NCI-H526 (cell line): ENCODE data around the gene ARHGEF6.

Experiments
- DNase-seq, 2 experiments: peaks; one replicate each; lab custom pipeline; 2025; lab: John Stamatoyannopoulos, UW

The ARHGEF6 gene

DNA sequence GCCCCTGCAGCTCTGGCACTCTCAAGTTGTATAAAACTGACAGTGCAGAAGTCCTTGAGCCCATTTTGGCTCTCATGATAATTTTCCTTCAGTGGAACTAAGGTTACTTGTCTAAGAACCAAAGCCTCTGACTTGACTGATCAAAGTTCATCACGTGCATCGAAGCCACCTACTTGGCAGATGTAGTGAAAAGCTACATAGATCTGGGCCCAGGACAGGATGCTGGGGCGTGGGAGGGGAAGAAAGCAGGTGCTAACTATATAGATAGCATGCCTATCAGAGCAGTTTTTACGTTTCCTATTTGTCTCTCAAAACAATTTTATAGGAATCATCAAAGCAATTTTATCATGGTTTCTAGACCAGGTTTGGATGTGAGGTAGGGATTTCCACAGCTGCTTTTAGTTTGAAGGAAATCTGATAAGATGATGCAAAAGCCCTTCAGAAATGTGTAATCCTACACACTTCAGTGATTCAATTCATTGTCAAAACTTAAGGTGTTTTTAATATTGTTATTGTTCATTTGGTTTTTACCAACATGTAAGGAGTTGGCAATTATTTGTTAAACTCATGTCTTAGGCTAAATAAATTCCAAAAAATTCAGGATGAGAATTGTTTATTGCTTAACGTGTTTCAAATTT lies 134.0 kb downstream of the ARHGEF6 start:
- DNase-seq, result no peak

DNA sequence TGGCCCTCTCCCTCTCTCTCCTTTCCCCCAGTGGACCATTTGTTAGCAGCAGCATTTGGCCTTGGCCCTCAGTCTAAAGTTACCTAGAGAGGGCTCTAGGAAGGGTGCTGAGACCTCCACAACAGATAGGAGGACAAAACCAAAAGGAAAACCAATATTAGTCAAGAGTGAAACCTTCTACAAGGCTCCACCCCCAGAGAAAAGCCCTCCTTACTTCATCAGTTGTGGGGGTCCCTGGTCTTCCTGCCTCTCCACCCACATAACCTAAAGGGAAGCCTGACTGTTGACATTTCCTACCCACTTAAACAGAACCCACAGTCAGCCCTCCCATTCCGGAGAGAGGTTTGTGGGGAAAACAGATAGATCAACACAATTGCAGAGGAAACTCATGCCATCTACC lies 137.5 kb downstream of the ARHGEF6 start:
- DNase-seq, result no peak

DNA sequence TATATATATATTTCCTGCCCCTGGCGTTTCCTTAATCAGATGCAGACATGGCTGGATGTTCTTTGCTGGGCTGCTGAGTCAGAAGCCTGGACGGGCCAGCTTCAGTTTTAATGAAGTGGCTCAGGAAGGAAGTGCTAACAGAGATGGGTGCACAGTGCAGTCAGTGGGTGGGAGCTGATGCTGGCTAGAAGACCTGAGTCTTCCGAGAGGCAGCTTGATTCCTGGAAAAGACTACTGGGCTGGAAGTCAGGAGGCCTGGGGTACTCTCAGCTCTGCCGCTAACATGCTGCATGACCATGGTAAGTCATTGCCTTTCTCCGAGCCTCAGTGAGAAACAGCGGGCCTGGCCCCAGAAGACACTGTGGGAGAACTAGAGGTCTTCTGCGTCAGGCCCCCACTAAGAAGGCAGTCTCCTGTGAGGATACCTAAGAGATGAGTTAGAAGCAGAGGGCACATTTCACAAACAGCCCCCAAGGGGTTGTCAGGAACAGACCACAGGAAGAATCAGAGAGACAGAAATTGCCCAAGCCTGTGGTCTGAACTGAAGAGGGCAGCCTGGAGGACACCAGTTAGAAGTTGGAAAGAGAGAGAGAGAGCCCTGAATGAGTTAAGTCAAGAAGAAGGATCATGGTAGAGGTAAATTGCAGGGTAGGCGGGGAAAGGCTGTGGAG lies 141.1 kb downstream of the ARHGEF6 start:
- DNase-seq, result no peak

DNA sequence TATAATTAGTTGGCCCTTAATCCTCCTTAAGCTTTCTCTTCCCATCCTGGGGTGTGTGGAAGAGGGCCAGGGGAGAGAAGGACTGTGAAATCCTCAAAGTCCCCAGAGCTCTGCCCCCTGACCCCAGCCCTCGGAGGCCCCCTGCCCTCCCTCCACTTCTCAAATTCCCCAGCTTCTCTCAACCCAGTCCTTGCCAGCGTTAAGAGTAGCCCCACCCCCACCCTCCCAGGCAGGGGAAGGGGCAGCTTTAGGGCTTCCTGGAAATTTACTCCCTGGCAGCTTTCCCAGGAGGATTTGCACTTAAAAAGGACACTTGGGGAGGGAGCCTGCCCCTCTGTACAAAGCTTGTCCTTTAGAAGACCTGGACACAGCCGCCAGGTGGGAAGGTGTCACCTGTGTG lies 144.6 kb downstream of the ARHGEF6 start:
- DNase-seq, result no peak

DNA sequence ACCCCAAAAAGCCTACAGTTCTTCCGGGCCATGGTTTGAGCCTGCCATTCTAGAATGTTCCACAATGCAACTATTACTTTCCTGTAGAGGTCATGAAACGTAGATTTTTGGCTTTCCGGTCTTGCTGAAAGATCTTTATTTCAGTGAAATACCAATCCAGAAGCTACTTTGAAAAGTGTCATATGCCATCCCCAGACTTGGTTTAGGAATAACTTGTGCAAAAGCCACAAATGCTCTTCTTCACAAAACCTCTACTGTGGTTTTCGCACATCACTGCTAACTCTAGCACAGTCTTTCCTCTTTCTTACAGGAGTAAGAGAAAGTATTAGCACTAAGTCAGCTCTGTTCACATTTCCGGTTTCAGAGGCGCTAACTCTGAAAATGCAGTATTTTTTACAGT lies 145.5 kb downstream of the ARHGEF6 start:
- DNase-seq, result no peak

DNA sequence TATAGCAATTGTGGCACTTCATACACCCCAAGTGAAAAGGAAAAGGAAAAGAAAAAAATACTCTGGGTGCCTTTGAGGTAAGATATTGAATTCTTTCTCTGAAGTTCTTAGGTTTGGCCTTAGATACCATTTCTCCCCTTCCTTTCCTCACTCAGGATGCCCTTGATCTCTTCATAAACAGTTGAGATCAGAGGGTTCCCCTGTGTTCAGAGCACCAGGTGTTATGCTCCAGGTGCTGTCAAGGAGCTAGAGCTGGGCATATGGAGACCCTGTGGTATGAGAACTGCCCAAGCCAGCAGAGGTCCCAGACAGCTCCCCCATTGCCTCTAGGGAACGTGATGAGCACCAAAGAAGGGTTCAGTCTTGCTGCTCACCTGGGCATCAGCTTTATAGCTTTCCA lies 149.9 kb downstream of the ARHGEF6 start:
- no peak for DNase-seq

DNA sequence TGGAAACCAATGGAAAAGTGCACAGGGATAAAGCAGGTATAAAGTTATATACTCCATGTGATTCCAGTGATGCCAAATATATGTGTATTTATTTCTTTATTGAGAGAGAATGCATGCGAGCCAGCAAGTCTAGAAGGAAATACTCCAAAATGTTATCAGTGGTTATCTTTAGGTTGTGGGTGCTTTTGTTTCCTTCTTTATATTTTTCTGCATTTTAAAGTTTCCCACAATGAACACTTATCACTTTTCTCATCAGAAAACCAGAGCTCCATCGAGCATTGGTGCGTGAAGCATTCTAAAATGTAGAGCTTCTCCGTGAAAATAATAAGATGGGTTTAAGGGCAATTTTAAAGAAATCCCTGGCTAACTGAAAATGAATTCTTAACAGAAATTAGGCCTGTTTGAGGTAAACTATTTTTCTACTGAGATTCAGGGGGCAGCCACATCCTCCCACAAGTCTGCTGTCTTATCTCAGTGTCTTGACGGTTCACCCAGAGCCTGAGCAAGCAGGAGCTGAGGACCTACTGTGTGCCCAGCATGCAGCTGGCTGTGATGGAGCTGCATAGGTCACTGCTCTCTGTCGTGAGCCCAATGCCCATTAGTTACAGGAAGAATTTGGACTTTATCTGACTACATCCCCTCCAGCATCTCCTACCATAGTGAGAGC lies 151.5 kb downstream of the ARHGEF6 start:
- no peak for DNase-seq

DNA sequence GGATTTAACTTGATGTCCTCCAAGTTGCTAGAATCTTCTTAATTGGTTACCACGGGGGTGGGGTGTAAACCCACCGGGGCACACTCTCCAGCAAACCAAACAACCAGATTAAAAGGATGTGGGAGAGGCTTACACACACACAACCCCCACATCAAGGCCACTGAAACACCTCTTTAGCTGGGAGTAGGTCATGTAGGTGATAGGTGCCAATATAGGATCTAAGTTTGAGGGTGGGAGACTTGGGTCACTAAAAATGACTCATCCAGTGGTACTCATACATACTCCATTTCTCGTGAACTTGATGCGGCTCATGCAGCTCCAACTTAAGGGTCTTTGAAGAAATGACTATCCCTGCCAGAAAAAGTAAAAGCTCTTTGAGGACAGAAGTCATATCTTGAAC lies 153.3 kb downstream of the ARHGEF6 start:
- no peak for DNase-seq

DNA sequence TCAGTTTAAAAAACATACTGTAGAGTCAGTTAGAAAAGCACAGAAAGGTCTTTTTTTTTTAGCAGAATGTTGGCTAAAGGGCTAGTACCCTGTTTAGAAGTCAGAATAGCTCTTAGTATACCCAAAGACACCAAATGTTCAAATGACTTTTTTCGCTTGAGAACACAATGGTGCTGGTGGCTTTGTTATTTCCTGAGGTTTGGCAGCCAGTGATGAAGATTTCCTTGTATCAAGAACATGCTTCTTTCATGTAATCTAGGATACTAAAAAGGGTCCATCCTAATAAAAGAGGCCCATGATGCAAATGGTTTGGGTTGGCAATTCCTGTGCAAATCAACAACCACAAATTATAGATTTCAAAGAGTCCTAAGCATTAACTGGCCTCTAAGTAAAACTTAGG lies 153.8 kb downstream of the ARHGEF6 start:
- no peak for DNase-seq

DNA sequence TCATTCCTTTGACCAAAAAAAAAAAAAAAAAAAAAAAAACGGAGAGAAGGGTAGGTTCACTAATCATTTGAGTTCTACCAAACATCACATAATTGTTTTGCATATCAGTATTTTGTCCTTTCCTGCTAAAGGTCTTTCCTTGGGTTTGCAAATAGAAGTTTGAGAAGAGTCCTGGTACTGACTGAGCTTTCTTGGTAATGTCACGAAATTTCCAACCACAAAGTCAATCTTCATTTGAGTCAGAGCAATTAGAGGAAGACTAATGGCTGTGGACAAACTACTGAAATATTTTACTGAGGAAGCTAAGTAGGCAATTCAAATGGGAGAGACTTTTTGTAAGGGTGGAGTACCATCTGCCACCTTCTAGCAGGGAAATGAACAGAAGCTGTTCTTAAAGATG lies 154.5 kb downstream of the ARHGEF6 start:
- DNase-seq, result no peak

DNA sequence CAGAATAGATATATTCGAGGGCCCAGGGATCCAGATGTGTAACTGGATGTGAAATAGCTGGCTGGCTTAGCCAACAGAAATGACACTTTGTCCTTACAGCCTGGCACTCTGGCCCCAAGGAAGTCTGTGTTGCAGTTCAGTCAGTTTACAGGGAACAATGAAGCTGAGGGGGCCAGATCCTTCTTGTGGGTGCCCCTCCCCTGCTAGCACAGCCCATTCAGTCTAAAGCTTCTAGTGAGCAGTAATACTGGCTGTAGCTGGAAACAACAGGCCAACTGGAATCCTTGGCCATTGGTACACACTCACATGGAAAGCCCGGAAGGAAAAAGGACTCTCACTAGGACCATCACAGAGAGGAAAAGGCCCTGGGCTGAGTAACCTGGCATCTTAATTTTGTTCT lies 155.5 kb downstream of the ARHGEF6 start:
- DNase-seq, result no peak

DNA sequence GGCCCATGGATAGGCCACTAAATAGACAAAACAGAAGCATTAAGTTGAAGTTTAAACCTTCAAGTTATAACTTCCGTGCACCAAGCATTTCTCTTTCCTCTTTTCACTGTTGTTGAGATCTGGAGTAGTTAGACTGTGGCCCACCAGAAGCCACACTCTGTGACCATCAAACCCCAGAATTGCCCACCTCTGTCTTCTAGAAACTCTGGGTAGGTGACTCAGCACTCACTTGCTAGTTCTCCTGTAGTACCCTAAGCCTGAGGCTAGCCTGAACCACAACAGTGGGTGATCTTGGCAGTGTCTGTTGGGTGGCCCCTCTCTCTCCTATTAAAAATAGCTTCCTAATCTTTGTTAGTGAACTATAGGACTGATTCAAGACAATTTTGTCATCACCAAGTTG lies 157.3 kb downstream of the ARHGEF6 start:
- DNase-seq, result no peak

DNA sequence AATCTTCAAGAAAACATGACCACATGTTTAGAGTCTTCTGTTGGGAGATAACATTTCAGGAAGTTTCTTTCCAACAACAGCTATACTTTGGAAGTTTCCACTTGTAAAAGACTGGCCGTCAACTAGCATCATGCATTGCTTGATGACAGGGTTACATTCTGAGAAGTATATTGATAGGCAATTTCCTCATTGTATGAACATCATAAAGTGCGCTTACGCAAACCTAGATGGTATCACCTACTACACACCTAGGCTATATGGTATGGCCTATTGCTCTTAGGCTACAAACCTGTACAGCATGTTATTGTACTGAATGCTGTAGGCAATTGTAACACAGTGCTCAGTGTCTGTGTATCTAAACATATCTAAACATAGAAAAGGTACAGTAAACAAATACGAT lies 158.2 kb downstream of the ARHGEF6 start:
- DNase-seq, result no peak

DNA sequence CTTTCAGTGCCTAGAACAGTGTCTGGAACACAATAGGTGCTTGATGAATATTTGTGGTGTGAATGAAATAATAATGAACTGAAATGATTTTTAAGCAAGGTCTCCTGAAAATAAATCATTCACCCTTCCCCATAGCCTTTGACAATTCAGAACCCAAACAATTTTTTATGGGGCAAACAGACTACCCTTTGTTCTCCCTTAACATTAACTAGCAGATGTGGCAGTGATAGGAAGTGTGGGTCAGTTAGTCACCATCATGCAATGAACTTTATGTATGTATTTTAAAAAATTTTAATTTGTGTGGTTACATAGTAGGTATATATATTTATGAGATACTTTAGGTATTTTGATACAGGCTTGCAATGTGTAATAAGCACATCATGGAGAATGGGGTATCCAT lies 160.0 kb downstream of the ARHGEF6 start:
- DNase-seq, result no peak

DNA sequence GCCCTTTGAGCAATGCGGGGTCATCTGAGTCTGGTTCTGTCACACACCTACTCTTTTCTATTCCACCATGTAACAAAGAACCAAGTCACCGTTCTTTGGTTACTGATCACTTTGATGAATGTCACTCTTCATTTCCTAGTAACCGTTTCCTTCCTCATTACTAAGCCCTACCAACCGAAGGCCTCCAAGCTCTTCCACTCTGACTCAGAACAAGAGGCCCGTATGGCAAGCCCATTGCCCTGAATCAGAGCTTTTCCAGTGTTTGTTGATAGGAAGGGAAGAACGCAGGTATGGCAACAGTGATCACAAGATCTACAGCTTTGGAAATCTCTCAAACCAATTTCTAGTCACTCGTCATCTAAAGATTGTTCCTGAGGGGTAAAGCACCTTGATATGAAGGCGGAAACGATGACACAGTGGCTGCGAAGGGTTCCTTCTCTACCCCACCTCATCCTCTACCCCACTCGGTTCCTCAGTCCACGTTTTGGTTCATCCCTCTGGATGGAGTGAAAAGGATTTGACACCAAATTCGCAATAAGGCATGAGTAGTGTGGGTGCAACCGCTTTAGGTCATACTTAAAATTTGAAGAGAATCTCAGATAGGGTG lies 160.7 kb downstream of the ARHGEF6 start:
- no peak for DNase-seq

DNA sequence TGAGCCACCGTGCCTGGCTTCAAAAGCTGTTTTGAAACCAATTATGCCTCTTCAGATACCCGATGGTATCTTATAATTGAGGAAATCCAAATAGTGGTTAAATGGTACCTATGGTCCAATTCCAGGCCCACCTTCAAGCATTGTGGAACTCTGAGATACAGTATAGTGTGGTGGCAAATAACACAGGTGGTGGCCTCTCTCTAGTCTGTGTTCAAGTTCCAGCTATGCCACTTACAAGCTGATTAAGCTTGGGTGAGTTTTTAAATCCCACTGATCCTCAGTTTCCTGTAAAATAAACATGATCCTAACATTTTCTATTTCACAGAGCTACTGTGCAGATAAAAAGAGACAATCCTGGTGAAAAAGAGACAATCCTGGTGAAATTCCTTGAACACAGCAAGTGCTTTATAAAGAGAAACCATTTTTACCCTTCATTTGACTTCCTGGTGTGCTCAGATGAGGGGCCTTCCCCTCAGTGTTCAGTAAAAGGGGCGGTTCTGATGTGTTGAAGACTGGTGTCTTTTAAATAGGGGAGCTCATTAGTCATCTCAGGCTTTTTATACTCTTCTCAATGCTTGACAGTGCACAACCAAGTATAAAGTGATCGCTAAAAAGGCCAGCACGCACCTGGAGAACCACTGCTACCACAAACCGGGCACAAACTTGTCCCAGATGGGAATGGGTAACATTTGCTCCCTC lies 163.6 kb downstream of the ARHGEF6 start:
- no peak for DNase-seq
